Cardiac muscle cell (in vitro differentiated cells and primary cell): Measurements from ENCODE around the gene UBE2I. TPM values are rescaled to one million over a fixed set of nuclear protein-coding genes. Genes with fewer than 3 reads are reported as not detected.
"Not testable (repeated sequence)": the region's sequence is repeated elsewhere in the genome, so short reads cannot be mapped to it uniquely, and the experiment has no call there.

Experiments
- DNase-seq, 2 donors: peaks; one replicate each; pipeline versions ENCODE4 v3.0.0 to v3.0.0-alpha.2; 2010 to 2017; ENCODE audit warnings: low read depth in 1 of 2, low spot score in 1 of 2
- H3K27ac ChIP-seq: fragments of 200-600 bp; sonication (generic); 2 replicates; pipeline ENCODE4 v1.5.1; 2016
- H3K27me3 ChIP-seq: fragments of 200-600 bp; sonication (generic); 2 replicates; pipeline ENCODE4 v1.6.0; 2016; ENCODE audit warnings: control low read depth
- H3K36me3 ChIP-seq: fragments of 200-600 bp; sonication (generic); 2 replicates; pipeline ENCODE4 v1.5.1; 2016; ENCODE audit warnings: control low read depth
- H3K4me1 ChIP-seq: fragments of 200-600 bp; sonication (generic); 2 replicates; pipeline ENCODE4 v1.8.1; 2017; ENCODE audit warnings: low read depth, mild to moderate bottlenecking, mixed run types
- H3K4me3 ChIP-seq: fragments of 200-600 bp; sonication (generic); 2 replicates; pipeline ENCODE4 v1.5.1; 2016; ENCODE audit warnings: mild to moderate bottlenecking
- H3K9me3 ChIP-seq: fragments of 200-600 bp; sonication (generic); 2 replicates; pipeline ENCODE4 v1.5.1; 2017; ENCODE audit warnings: low read depth, mild to moderate bottlenecking, control low read depth
- CTCF ChIP-seq: IDR thresholded peaks from 2 replicates; pipeline ENCODE4 v1.5.1; 2012; ENCODE audit warnings: low read depth, mild to moderate bottlenecking, low read length
- polyA plus RNA-seq: library from polyadenylated mRNA; unstranded; fragments of >200 nt; fragmentation: Nextera tagmentation; extraction: Ambion mirVana; gene quantifications from 2 replicates; pipeline ENCODE4 v1.2.1, GENCODE V29; 2016
- total RNA-seq: library from RNA; depleted of rRNA; stranded (reverse); fragments of >200 nt; gene quantifications from 2 replicates; pipeline ENCODE4 v1.2.3, GENCODE V29; 2016

The UBE2I gene
- total and polyA plus RNA-seq, 2 experiments from 2014 or later, result 75.4 to 157 TPM

- H3K27me3 ChIP-seq, result peaks cover 26% of the 10 kb centered on the region
- H3K27ac ChIP-seq, result no peak overlapping the region
- H3K9me3 ChIP-seq, result no peaks in the 10 kb centered on the region
- no peak for TF ChIP-seq CTCF
- no peaks in the 10 kb centered on the region for H3K4me1 ChIP-seq
- DNase-seq, result no peak
- H3K36me3 ChIP-seq, result no peaks in the 10 kb centered on the region
- no peak overlapping the region for H3K4me3 ChIP-seq
Observed at GRCh38 chr16:1265826-1266225, 43.6 kb upstream of the UBE2I start.

GRCh38 chr16:1269418-1269817 is 40.0 kb upstream of the UBE2I start:
- not testable (repeated sequence) for H3K27me3 ChIP-seq, H3K27ac ChIP-seq, DNase-seq, H3K4me1 ChIP-seq, H3K9me3 ChIP-seq, H3K36me3 ChIP-seq, H3K4me3 ChIP-seq

- no peaks in the 10 kb centered on the region for H3K9me3 ChIP-seq
- H3K27ac ChIP-seq, result no peak overlapping the region
- no peak for DNase-seq
- peaks cover 3% of the 10 kb centered on the region for H3K27me3 ChIP-seq
- H3K4me3 ChIP-seq, result no peak overlapping the region
- no peaks in the 10 kb centered on the region for H3K4me1 ChIP-seq
- no peaks in the 10 kb centered on the region for H3K36me3 ChIP-seq
- no peak for TF ChIP-seq CTCF
Observed at GRCh38 chr16:1271380-1271723, 38.1 kb upstream of the UBE2I start.

- H3K4me3 ChIP-seq, H3K4me1 ChIP-seq, H3K27me3 ChIP-seq, H3K27ac ChIP-seq, H3K9me3 ChIP-seq, H3K36me3 ChIP-seq: not testable (repeated sequence)
- peak; percentile 49 to 57 for DNase-seq
Observed at GRCh38 chr16:1271724-1272413, 37.6 kb upstream of the UBE2I start.

- Histone ChIP-seq H3K4me1 (no peaks in the 10 kb centered on the region), H3K9me3 (no peaks in the 10 kb centered on the region), H3K4me3 (no peak overlapping the region), H3K27me3 (peaks cover 3% of the 10 kb centered on the region), H3K36me3 (no peaks in the 10 kb centered on the region), H3K27ac (no peak overlapping the region)
- no peak for DNase-seq
- no peak for TF ChIP-seq CTCF
Observed at GRCh38 chr16:1272453-1273198, 36.8 kb upstream of the UBE2I start.

GRCh38 chr16:1273816-1274215 is 35.6 kb upstream of the UBE2I start:
- Histone ChIP-seq H3K4me3 (no peak overlapping the region), H3K27me3 (peaks cover 3% of the 10 kb centered on the region), H3K9me3 (no peaks in the 10 kb centered on the region), H3K27ac (no peak overlapping the region), H3K4me1 (no peaks in the 10 kb centered on the region), H3K36me3 (no peaks in the 10 kb centered on the region)
- no peak for TF ChIP-seq CTCF
- no peak for DNase-seq
